Hematopoietic multipotent progenitor cell treated with erythropoietin and hydrocortisone succinate and interleukin-3 and kit ligand, for 15 days (in vitro differentiated cells): ENCODE results near the gene HIRIP3.
A peak's percentile ranks its signal among the peaks of the same experiment; 100 is the strongest.
"Not testable (repeated sequence)": the region's sequence is repeated elsewhere in the genome, so short reads cannot be mapped to it uniquely, and the experiment has no call there.

ENCODE experiments used
- DNase-seq: peaks from one replicate; pipeline ENCODE4 v3.0.0-alpha.2; 2015; ENCODE audit warnings: low spot score

HIRIP3 gene

DNA sequence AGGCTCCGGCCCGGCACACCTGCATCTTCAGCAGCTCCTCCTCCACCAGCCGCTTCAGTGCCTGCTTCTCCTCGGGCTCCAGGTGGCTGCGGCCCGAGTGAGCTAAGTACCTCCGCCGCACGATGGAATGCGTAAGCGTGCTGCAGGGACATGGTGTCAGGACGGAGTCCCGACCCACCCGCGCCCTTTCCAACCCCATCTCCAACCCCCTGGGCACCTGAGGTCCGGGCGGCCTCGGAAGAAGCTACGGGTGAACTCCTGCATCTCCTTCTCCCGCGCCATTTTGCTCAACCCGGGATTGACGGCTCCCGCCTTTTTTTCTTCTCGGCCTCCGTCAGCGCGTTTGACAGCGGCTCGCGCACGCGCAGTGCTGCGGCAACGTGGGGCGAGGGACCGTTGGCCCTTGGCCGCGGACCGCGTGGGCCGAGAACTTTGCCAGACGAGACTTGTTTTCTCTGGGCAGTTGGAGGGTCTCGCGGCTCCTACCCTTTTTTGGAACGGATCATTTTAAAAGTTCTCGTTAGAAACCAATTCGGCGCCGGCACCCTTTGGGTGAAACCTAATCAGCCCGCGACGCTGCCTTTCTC is at the start of gene HIRIP3:
HIRIP3 (minus strand) TSS at position 294 of the 587 bp plus-strand sequence; CDS start at position 282, 12 bp downstream.
- DNase-seq = peak; percentile 86

GRCh38 chr16:30041841-30042240 is 46.4 kb upstream of the HIRIP3 start:
- peak; percentile 44 for DNase-seq

DNA sequence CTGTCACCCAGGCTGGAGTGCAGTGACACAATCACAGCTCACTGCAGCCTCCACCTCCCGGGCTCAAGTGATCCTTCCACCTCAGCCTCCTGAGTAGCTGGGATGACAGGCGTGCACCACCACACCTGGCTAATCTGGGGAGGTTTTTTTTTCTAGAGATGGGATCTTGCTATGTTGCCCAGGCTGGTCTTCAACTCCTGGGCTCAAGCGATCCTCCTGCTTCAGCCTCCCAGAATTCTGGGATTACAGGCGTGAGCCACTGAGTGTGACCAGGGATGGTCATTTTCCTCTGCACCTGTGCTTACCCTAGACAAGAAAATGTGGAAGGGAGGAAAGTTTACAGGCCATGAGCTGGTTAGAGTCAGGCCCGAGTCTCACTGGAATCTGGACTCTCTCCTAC is 45.3 kb upstream of the HIRIP3 start:
- not testable (repeated sequence) for DNase-seq

DNA sequence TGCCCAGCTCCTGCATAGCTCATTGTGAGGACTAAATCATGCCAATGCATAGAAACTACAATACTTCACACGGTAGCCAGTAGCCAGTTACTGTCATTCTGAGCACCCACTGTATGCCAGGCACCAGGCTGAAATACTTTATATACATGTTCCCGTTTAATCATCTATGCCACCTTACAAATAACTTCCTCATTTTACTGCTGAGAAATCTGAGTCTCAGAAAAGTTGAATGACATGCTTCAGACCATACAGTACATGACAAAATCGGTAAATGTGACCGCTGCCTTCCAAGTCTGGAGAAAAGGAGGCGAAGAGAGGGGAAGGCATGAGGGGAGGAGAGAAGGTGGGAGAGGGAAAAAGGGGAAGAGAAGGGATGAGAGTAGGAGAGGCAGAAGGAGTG is 44.8 kb upstream of the HIRIP3 start:
- no peak for DNase-seq

DNA sequence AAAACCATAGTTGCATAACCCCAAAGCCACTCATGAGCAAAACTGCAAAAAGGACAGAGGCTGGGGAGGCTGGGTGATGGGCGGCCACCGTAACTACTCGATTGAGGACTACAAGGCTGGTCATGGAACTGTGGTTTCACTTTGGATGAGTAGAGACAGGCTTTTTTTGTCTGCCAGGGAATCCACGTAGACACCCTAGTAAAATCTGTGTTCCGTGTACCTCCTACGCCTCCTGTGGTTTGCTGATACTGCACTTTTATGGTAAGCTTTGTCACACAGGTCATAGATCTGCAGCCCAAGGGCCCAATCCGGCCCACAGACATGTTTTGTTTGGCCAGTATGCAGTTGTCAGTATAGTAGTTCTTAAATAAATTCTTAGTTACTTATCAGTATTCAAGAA is 37.9 kb upstream of the HIRIP3 start:
- DNase-seq = no peak

DNA sequence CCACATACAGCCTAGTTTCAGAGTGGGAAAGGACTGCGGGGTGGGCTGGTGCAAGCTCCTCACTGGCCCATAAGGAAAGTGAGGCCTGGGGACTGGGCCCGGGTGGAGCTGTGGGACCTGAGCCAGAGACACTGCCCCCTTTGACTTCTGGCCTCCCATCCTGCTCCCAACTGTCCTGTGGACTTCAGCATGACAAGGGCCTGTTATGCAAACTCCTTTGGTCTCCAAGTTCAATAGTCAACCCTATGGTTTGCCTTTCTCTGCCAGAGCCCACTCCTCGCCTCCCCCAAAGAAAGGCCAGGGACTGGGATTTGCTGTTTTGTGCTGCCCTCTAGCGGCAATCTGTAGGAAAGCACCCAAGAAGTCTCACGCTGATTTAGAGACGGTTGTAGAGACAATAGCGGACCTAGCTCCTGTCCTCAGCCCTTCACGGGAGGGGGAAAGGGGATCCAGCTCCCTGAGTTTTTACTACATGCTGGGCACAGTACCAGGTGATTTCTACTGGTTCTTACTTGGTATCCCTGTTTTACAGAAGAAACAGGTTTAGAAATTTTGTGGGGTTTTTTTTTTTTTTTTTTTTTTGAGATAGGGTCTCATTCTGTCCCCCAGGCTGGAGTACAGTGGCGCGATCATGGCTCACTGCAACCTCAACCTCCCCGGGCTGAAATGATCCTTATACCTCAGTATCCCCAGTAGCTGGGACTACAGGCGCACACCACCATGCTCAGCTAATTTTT is 36.8 kb upstream of the HIRIP3 start:
- DNase-seq = peak; percentile 72

GRCh38 chr16:30031477-30031918 is 36.1 kb upstream of the HIRIP3 start:
- no peak for DNase-seq

GRCh38 chr16:30030841-30031413 is 35.5 kb upstream of the HIRIP3 start, which contains the start of gene TLCD3B:
TSS of gene TLCD3B (minus strand) at chr16:30031271. CDS start at chr16:30030527, 744 bp downstream.
- no peak for DNase-seq

DNA sequence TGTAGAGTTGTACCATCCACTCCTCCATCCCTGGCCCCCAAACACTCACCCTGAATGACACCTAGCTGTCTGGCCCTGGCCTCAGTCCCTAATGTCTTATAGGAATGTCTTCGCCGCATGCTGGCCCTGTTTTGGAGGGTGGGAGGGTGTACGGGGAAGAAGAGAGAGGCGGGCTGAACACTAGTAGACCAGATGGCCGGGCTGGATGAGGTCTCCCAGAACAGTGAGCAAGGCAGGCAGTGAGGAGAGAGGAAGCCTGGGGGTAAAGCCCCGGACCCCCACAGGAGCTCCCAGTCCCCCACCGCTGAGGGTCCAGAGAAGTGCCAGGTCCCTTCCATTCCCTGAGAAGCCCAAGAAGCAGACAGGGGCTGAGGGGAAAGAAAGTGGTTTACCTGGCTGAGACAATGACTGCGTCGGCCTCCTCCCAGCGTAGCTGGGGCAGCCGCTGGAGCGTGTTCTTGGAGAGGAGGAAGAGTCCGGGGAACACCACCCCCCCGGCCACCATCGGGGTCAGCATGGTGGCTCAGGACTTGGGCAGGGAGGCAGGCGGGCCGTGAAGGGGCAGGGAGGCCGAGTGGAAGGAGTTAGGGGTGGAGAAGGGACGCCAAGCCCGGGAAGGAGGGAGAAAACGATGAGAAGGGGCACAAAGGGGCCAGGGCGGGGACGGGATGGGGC is 34.7 kb upstream of the HIRIP3 start:
- DNase-seq = no peak

GRCh38 chr16:30028438-30029076 is 33.1 kb upstream of the HIRIP3 start:
- no peak for DNase-seq

- DNase-seq = no peak
These were observed 32.4 kb upstream of the HIRIP3 start for GRCh38 chr16:30027588-30028437.

GRCh38 chr16:30026449-30026848 is 31.0 kb upstream of the HIRIP3 start:
- no peak for DNase-seq

GRCh38 chr16:30025574-30025973 is 30.2 kb upstream of the HIRIP3 start:
- no peak for DNase-seq

- DNase-seq = no peak
These were observed 29.7 kb upstream of the HIRIP3 start for GRCh38 chr16:30025156-30025555.

GRCh38 chr16:30024451-30024850 is 29.0 kb upstream of the HIRIP3 start:
- DNase-seq = no peak

- DNase-seq = no peak
These were observed 28.2 kb upstream of the HIRIP3 start for GRCh38 chr16:30023586-30023985.

DNA sequence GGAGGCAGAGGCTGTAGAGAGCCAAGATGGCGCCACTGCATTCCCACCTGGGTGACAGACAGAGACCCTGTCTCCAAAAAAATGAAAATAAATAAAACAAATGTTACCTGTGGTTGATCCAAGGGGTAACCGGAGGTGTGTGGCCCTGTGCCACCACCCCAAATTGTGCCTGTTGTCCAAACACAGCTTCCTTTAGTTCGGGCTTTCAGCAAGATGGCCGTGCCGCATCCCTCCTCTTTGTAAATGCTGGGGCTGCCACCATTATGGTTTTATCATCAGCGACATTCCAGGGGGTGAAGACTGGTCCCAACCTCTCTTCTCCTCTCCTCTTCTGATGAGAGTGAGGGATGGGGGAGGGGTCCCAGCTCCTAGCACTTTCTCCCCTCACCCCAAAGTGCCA is 27.5 kb upstream of the HIRIP3 start, which contains the start of gene C16orf92:
C16orf92 (plus strand) TSS at position 312 of the 400 bp plus-strand sequence. CDS start 143 bp downstream, outside the sequence.
- DNase-seq = no peak

- DNase-seq = no peak
These were observed 23.3 kb upstream of the HIRIP3 start for GRCh38 chr16:30018731-30019158.

DNA sequence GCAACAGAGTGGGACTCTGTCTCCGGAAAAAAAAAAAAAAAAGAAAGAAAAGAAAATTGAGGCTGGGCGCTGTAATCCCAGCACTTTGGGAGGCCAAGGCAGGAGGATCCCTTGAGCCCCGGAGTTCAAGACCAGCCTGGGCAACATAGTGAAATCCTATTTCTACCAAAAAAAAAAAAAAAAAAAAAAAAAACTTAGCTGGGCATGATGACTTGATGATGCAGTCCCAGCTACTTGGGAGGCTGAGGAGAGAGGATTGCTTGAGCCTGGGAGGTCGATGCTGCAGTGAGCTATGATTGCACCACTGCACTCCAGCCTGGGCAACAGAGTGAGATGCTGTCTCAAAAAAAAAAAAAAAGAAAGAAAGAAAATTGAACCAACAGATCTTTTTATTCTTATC is 22.5 kb upstream of the HIRIP3 start:
- DNase-seq = not testable (repeated sequence)

DNA sequence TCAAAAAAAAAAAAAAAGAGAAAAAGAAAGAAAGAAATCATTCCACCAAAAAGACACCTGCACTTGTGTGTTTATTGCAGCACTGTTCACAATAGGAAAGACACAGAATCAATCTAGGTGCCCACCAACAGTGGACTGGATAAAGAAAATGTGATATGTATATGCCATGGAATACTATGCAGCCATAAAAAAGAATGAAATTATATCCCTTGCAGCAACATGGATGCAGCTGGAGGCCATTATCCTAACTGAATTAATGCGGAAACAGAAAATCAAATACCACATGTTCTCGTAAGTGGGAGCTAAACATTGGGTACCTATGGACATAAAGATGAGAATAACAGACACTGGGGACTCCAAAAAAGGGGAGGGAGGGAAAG is 21.9 kb upstream of the HIRIP3 start:
- DNase-seq = no peak
